ENCODE data around the gene CYSRT1.

Gene CYSRT1

DNA sequence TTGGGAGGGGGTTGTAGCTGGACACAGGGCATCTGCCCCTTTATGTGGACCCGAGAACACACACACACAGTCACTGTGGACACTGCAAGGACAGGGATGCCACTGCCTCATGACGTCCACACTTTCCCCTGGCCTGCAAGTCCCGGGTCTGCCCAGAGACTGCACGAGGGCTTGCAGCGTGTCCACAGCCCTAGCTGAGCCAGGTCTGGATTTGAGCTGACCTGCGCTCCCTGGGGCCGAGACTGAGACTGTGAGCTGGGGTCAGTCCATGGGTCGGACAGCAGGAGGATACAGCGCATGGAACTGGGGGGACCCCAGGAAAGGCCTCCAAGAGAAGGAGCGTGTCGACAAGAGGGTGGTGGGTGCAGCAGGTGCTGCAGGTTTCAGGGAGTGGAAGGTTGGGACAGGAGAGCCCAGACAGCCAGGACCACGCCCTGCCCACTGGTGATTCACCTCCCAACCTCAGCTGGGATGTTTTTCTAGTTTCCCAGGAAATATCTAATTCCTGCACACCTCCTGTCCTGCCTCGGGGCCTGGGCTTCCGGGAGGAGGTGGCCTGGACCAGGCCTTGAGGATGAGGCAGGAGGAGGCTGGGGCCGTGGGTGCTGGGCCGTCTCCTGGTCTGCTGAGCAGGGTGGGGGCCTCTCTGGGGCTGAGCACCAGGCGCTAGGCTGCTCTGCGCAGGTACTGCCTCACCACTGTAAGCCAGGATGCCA, 1.5 kb downstream of the CYSRT1 start:
- DNase-seq (ENCODE audit: low read depth in 2 of 2) = no peak

DNA sequence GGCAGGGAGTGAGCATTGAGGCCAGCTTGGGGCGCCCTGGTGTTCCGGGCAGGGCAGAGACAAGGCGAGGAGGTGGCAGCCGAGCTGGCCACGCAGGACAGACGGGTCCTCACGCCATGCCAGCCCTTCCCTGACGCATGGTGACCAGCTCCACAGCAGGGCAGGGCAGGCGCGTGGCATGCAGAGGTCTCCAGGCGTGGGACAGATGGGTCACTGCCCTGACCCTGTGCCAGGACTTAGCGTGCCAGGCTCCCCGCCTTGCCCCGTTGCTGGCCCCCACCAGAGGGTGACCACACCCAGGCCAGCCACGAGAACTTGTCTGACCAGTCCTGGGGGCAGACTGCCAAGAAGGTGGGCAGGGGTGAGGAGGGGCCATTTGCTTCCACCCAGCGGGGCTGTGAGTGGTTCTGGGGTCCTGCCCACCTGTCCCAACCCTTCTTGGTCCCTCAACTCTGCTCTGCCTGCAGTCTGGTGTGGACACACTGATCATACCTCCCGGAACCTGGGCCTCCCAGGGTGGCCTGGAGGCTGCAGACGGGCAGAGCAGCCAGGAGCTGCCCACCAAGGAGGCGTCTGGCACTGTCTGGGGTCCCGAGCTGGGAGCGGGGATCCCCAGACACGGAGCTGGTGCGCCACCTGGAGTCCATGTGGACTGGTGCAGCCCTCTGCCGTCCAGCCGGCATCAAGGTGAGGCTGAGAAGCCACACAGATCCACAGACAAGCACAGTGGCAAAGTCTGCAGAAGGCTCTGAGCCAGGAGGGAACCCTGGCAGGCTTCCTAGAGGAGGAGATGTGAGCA, 2.3 kb downstream of the CYSRT1 start, which contains the start of gene RNF224:
Gene RNF224 (plus strand): TSS at position 449 of the 799 bp plus-strand sequence. CDS start 834 bp downstream, outside the sequence.
- DNase-seq (ENCODE audit: low read depth in 2 of 2) = peak; percentile 58 to 62

DNA sequence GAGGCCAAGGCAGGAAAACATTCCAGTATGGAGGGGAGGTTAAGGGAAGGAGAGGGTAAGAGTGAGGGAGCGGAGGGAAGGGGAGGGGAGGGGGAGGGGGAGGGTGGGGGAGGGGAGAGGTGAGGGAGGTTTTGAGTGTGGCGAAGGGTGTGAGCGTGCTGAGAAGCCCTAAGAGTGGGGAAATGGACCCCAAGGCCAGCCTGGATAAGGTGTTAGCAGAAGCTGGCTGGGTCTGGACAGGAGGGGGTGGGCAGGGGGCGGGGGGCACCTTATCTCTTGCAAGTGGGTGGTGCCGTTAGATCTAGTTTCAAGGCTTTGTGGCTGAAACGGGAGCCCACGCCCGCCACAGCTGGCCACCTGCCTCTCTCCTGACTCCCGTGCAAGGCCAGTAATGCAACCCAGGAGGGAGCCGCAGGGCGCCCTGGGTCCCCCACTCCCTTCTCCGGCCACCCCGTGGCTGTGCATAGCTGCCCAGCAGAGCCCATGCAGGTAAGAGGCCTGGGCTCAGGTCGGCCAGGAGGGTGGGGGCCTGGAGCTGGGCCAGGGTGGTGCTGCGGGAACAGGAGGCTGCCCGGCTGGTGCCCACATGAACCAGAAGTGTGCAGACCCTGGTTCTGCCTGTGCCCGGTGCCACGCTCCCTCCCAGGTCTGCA, 3.0 kb downstream of the CYSRT1 start:
- DNase-seq (ENCODE audit: low read depth in 2 of 2) = no peak

DNA sequence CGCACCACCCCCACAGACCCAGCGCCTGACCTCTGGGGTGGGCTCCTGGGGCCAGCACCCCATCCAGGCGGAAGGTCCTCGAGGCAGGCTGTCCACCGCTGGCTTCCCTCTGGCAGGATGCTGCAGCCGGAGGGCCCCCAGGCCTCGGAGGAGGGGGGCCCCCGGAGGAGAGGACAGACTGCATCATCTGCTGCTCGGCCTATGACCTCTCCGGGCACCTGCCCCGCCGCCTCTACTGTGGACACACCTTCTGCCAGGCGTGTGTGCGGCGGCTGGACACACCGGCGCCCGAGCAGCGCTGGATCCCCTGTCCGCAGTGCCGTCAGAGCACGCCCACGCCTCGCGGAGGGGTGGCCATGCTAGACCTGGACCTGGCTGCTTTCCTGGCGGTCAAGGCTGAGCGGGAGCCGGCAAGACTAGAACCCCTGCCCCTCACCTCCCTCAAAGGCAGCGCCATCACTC, 3.6 kb downstream of the CYSRT1 start:
- DNase-seq (ENCODE audit: low read depth in 2 of 2) = no peak

DNA sequence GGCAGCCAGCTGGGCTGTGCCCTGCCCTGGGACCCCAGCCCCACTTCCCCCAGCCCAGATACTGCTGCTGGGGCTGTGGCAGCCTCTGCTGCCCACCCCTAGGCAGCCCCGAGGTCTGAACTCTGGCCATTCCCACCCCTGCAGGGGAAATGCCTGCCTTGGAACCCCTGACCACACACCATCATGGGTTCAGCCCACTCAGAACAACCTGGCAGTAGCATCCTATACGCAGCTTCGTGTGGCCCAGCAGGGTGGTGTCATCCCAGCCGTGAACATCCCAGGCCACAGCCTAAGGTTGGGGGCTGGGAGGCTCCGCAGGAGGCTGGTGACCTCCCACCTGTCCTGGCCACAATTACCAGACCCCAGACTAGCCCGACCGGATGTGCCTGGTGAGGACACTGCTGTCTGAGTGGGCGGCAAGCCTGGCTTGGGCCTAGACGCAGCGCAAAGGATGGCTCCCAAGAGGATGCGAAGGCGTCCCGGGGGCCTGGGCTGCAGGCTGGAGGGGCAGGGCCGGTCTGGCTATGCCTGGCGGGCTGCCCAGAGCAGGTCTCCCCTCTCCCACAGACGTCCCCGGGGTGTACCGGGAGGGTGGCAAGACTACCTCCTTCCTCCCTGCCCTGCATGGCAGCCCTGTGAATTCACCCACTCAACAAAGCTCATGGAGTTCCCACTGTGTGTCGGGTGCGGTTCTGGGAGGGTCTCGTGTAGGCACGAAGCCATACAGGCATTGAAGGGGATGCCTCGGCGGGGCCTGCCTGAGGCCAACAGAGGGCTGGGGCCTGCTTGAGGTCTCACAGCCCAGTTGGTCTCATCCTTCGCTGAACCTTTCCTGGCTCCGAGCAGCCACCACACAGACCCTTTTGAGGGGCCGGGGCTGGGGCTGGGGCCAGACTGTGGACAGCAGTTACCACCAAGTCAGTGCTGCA, 4.3 kb downstream of the CYSRT1 start:
- no peak for DNase-seq (ENCODE audit: low read depth in 2 of 2)

DNA sequence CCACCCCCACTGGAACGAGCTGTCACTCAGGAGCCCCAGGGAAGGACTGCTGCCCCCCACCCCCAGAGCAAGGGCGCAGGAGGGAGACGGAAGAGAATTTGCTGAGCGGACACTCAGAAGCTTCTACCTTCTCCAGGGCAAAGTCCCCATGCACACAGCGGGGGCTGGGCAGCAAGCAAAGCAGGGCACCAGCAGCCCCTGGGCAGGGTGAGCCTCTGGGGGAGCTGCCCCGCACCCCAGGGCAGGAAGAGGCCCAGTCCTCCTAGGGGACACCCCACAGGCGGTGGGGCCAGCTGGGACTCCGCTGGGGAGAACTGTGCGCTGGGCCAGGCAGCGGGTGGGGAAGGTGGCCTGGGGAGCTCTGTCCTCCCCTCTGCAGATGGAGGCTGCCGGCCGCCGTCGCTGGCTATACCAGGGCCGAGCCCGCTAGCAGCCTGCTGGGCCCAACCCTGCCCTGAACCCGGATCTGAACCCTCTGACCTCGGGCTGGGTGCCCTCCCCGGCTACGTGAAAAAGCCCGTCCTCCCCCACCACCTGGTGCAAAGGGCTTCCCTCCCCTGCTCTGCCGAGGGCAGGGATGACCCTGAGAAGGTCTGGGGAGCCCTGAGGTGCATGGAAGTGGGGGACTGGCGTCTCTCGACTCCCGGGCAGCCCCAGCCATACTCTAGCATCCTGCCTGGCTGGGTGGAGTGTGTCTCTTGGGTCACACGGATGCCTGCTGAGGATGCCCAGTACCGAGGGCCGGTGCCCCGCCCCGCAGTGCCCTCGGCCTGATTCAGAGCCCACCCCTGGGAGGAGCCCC, 5.1 kb downstream of the CYSRT1 start:
- DNase-seq (ENCODE audit: low read depth in 2 of 2) = no peak

DNA sequence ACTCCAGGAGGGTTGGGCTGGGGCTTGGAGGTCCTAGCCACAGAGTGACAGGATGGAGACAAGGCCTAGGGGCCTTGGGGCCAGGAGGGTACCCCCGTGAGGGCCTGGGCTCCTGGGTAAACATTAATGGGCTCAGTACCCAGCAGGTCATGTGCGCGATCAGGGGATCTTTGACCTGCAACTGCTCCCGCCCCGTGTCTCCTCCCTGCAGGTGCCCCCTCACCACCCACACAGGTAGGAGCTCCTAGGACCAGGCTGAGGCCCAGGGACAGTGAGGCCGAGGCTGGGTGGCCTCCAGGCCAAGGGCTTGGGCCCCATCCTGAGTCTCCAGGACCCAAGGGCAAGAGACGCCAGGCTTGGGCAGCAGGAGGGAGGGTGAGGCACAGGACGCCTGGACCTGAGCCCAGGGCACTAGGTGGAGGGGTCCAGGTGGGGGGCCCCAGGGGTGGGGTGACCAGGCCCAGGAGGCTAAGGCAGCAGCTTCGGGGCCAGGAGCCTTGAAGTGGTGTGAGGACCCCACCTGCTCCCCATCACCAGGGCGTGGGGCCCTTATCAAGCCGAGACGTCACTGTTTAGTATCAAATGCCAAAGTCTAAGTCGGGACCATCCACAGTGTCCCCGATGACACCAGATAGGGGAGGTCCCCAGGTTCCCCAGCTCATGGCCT, 5.9 kb downstream of the CYSRT1 start, which contains the start of gene SLC34A3:
Gene SLC34A3 (plus strand): TSS at position 197 of the 667 bp plus-strand sequence. CDS start 802 bp downstream, outside the sequence.
- no peak for DNase-seq (ENCODE audit: low read depth in 2 of 2)

DNA sequence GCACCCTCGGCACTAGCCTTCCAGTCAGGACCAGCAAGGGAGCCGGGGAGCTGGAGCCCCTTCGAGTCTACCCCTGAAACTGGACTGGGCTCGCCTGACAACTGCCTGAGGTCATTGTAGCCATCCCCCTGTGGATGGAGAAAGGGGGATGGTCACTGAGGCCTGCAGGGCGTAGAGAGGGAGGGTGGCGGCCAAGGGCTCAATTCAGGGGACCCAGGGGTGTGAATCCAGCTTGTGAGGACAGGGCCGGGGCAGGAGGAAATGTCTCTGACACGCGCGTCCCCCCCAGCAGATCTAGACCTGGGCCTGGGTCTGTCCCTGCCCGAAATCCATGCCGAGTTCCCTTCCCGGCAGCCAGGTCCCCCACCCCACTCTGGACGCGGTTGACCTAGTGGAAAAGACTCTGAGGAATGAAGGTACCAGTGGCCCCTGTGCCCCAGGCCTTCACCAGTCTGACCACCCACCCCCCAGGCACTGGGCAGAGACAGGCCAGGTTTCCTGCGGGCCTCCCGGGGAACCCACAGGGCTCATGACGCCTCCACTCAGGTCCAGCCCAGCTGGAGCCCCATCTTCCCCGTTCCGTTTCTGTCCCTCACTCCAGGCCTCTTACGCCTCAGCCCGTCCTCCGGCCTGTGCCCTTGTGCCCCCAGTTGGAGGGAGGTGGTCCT, 6.5 kb downstream of the CYSRT1 start:
- DNase-seq (ENCODE audit: low read depth in 2 of 2) = no peak

DNA sequence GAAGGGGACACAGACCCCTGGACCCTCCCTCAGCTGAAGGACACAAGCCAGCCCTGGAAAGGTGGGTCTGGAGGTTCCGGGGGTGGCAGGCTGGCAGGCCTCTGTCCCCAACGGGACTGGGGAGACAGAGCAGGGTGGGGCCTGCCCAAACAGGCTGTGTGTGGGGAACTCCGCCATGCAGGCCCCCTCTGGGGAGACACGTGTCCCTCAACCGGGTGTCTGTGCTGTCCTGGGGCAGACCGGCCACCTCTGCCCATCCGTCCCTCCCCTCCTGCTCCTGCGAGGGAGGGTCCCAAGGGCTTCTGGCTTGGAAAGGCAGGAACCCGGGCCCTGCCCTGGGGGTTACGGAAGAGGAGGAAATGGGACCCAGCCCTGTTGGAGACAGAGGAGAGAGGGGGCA, 7.1 kb downstream of the CYSRT1 start:
- no peak for DNase-seq (ENCODE audit: low read depth in 2 of 2)

DNA sequence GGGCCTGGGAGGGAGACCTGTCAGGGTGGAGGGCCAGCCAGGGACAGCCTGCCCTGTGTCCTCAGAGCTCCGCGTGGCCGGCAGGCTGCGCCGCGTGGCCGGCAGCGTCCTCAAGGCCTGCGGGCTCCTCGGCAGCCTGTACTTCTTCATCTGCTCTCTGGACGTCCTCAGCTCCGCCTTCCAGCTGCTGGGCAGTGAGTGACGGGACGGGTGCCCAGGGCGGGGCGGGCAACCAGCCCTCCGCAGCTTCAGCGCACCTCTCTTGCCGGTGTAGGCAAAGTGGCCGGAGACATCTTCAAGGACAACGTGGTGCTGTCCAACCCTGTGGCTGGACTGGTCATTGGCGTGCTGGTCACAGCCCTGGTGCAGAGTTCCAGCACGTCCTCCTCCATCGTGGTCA, 7.5 kb downstream of the CYSRT1 start:
- DNase-seq (ENCODE audit: low read depth in 2 of 2) = no peak

DNA sequence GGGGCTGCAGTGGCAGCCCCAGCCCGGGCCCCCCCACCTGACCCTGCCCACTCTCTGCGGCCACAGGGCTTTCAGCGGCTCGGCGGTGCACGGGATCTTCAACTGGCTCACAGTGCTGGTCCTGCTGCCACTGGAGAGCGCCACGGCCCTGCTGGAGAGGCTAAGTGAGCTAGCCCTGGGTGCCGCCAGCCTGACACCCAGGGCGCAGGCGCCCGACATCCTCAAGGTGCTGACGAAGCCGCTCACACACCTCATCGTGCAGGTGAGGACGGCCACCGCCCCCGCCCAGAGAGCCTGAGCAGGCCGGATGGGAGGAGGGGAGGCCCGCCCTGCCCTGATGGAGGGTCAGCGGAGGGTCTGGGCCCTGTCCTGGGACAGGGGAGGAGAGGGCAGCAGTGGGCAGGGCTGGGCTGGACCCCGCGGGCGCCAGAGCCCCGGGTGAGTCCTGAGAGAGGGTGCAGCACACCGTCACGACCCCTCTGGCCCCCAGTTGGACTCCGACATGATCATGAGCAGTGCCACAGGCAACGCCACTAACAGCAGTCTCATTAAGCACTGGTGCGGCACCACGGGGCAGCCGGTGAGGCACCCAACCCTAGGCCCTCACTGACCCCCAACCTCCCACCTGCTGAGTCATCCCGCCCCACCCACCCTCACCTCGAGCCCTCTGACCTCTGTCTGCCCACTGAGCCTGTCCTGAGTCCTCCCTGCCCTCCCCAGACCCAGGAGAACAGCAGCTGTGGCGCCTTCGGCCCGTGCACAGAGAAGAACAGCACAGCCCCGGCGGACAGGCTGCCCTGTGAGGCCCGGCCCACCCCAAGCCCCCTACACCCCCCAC, 8.4 kb downstream of the CYSRT1 start:
- no peak for DNase-seq (ENCODE audit: low read depth in 2 of 2)

DNA sequence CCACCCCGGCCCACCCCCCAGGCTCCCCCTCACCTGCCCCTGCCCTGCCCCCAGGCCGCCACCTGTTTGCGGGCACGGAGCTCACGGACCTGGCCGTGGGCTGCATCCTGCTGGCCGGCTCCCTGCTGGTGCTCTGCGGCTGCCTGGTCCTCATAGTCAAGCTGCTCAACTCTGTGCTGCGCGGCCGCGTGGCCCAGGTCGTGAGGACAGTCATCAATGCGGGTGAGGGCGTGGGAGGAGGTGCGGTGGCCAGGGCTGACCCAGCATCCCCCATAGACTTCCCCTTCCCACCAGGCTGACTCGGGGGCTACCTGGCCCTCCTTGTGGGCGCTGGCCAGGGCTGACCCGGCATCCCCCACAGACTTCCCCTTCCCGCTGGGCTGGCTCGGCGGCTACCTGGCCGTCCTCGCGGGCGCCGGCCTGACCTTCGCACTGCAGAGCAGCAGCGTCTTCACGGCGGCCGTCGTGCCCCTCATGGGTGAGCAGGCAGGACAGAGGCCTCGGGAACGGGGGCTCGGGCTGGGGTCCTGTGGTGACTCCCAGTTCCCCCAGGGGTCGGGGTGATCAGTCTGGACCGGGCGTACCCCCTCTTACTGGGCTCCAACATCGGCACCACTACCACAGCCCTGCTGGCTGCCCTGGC, 9.2 kb downstream of the CYSRT1 start:
- DNase-seq (ENCODE audit: low read depth in 2 of 2) = no peak

DNA sequence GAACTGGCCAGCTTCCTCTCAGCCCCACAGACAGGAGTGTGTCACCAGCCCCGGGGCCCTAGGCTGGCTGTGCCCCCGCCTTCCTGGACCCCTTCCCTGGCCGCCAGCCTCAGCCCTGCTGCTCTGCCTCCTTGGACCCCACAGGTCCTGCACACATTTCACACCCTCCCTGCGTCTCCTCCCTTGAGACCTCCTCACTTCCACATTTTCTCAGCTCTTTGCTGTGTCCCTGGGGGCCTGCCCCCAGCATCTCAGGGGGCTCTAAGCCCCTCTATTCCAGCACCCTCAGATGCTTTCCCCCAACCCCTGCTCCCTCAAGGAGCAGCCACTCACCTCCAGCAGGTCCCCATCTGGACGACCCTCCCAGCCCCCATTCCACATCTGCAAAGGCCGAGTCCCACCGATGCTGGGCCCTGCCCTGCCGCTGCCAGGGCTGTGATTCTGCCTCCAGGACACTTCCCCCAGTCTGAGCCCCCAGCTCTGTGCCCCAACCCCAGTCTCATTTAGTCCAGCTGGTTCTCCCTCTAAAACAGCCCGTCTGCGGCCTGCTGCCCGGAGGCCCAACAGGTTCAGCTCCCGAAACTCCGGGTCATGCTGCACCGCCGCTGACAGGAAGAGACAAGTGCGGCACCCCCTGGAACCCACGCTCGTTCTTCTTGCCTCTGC, 9.9 kb downstream of the CYSRT1 start:
- no peak for DNase-seq (ENCODE audit: low read depth in 2 of 2)

DNA sequence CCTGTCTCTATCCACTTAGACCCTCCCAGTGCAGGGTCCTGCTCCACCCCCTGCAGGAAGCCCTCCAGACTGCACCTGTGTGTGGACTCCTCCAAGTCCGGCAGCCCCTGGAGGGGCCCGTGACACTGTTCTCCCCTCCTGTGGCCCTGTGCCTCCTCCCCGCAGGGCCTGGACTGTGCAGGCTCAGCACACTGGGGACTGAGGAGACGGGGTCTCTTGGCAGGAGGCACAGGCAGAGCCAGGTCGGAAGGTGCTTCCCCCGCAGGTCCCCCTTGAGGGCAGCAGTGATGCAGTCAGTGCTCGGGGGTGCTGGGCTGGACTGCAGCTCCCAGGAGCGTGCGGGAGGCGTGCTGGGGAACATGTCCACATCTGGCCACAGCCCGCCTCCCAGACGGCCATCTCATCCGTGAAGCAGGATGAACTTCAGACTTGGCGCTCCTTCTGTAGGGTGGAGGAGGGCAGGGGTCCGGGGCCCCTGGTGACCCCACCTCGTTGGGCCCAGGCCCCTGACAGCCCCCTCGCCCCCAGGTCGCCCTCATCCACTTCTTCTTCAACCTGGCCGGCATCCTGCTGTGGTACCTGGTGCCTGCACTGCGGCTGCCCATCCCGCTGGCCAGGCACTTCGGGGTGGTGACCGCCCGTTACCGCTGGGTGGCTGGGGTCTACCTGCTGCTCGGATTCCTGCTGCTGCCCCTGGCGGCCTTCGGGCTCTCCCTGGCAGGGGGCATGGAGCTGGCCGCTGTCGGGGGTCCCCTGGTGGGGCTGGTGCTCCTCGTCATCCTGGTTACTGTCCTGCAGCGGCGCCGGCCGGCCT, 10.7 kb downstream of the CYSRT1 start:
- DNase-seq (ENCODE audit: low read depth in 2 of 2) = no peak

DNA sequence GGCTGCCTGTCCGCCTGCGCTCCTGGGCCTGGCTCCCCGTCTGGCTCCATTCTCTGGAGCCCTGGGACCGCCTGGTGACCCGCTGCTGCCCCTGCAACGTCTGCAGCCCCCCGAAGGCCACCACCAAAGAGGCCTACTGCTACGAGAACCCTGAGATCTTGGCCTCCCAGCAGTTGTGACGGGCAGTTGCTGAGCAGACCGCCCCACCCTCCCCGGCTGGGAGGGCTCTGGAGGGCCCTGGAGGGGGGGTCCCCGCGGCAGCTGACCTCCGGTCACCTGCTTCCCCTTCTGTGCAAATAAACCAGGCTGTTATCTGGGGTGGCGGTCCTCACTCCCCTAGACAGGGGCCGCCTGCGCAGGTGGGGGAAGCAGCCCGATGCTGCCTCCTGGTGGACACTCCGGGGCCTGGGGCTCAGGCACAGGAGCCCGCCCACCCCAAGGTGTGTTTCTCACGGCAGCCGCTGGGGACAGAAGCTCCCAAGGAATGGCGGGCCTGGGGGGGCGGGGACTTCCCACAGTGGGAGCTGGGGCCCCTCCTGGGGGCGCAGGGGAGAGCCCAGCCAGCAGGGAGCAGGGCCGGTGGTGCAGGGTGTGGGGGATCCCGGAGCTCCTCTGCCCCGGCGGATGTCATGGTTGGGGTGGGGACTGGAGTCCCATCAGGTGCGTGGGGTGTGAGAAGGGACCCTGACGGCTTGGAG, 11.4 kb downstream of the CYSRT1 start:
- DNase-seq (ENCODE audit: low read depth in 2 of 2) = peak; percentile 74 to 80

DNA sequence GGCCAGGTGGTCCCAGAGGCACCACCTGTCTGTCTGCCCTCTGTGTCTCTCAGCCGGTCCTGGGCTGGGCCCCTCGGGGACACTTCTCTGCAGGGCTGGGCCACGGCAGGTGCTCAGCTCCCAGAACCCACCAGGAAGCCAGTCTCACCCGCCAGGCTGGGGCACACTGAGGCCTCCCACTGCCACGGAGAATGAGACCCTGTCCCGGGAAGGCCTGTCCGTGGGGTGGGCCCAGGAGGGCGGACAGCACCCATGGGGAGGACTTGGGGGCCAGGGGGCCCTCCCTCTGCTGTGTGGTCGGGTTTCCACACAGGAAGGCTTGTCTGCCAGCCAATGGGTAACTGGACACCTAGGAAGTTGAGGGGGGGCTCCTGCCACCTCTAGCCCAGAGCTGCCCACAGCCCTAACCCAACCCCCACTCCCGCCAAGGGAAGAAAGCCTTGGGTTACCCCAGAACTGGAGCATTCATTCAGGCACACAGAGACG, 12.0 kb downstream of the CYSRT1 start:
- no peak for DNase-seq (ENCODE audit: low read depth in 2 of 2)

Data from stimulated activated CD8-positive, alpha-beta memory T cell treated with anti-CD3 and anti-CD28 coated beads, Interleukin-15, amount 100 ng/mL, for 4 hours (primary cell).